NB4 (cell line): Measurements from ENCODE around the gene SMCO2.
"Not testable (repeated sequence)": the region's sequence is repeated elsewhere in the genome, so short reads cannot be mapped to it uniquely, and the experiment has no call there.

Experiments
- DNase-seq: peaks from one replicate; pipeline ENCODE4 v3.0.0; 2010; ENCODE audit warnings: low read depth
- H3K4me3 ChIP-seq: one replicate; pipeline ENCODE4 v1.5.1; 2011; ENCODE audit warnings: mild to moderate bottlenecking, low read depth, low read length, moderate library complexity
- CTCF ChIP-seq: IDR thresholded peaks from one replicate; pipeline ENCODE4 v1.5.1; 2012; ENCODE audit warnings: low read depth, low read length
- MAX ChIP-seq: IDR thresholded peaks from 2 replicates; pipeline ENCODE4 v1.6.1; 2011; ENCODE audit warnings: low read depth, low read length
- MYC ChIP-seq: IDR thresholded peaks from 2 replicates; pipeline ENCODE4 v1.6.1; 2011; ENCODE audit warnings: low read depth, low read length
- POLR2A ChIP-seq: IDR thresholded peaks from 2 replicates; pipeline ENCODE4 v1.6.1; 2011; ENCODE audit warnings: mild to moderate bottlenecking; ENCODE audit not compliant: insufficient read length; ENCODE audit errors: extremely low read depth

SMCO2 gene

GRCh38 chr12:27541031-27541719 is 94.6 kb downstream of the SMCO2 start:
- TF ChIP-seq MYC (no peak), POLR2A (no peak)
- DNase-seq, result no peak

GRCh38 chr12:27542628-27543027 is 96.1 kb downstream of the SMCO2 start:
- no peak overlapping the region for H3K4me3 ChIP-seq
- no peak for TF ChIP-seq CTCF
- TF ChIP-seq MAX, result no peak
- TF ChIP-seq MYC, result no peak
- no peak for TF ChIP-seq POLR2A
- no peak for DNase-seq

More at GRCh38 chr12:27541031-27541719, 94.6 kb downstream of the SMCO2 start:
- H3K4me3 ChIP-seq, result no peak overlapping the region

GRCh38 chr12:27544858-27545257 is 98.3 kb downstream of the SMCO2 start:
- not testable (repeated sequence) for H3K4me3 ChIP-seq

GRCh38 chr12:27545665-27546064 is 99.1 kb downstream of the SMCO2 start:
- H3K4me3 ChIP-seq, result no peak overlapping the region
- no peak for DNase-seq
- no peak for TF ChIP-seq POLR2A
- TF ChIP-seq MYC, result no peak
- TF ChIP-seq MAX, result no peak
- TF ChIP-seq CTCF, result no peak

More at GRCh38 chr12:27544858-27545257, 98.3 kb downstream of the SMCO2 start:
- not testable (repeated sequence) for DNase-seq

- H3K4me3 ChIP-seq, result no peak overlapping the region
- TF ChIP-seq POLR2A (no peak), MYC (no peak), MAX (no peak), CTCF (no peak)
- no peak for DNase-seq
These were observed 101.1 kb downstream of the SMCO2 start for GRCh38 chr12:27547592-27547991.

GRCh38 chr12:27548301-27549199 is 102.0 kb downstream of the SMCO2 start:
- peak overlapping the region; percentile 43 for H3K4me3 ChIP-seq
- peak; percentile 23 for DNase-seq
- TF ChIP-seq MAX, result no peak
- no peak for TF ChIP-seq POLR2A
- TF ChIP-seq CTCF, result no peak
- peak; percentile 13; the same call in 1 of the 2 replicates for TF ChIP-seq MYC
